Psoas muscle (tissue), 8 donors: ENCODE data around the gene CILP2. TPM values are rescaled to one million over a fixed set of nuclear protein-coding genes. Genes with fewer than 3 reads are reported as not detected.

Source experiments
- ATAC-seq, 4 donors: fragments of 200-7000 bp; cut with Tn5 transposase; one replicate each; pipeline ENCODE4 v1.9.1; 2020; ENCODE audit warnings: moderate library complexity in 3 of 4, mild to moderate bottlenecking in 2 of 4
- DNase-seq, 2 donors: peaks; one replicate each; pipeline ENCODE4 v3.0.0-alpha.2; 2020
- H3K27ac ChIP-seq: fragments of 200-600 bp; one replicate; pipeline ENCODE4 v1.8.0; 2022
- H3K27me3 ChIP-seq, 3 donors: fragments of 200-600 bp in 1 of 3; one replicate each; pipeline versions ENCODE4 v1.6.1 to v1.8.0; 2013 to 2022; ENCODE audit warnings: low read length in 2 of 3, mild to moderate bottlenecking in 2 of 3, moderate library complexity in 1 of 3; ENCODE audit not compliant: insufficient read depth in 3 of 3
- H3K36me3 ChIP-seq, 2 donors: fragments of 200-600 bp in 1 of 2; one replicate each; pipeline versions ENCODE4 v1.6.1 to v1.8.0; 2013 to 2022; ENCODE audit warnings: low read depth in 1 of 2, mild to moderate bottlenecking in 1 of 2, moderate library complexity in 1 of 2; ENCODE audit not compliant: insufficient read depth in 1 of 2
- H3K4me1 ChIP-seq: fragments of 200-600 bp; one replicate; pipeline ENCODE4 v1.8.0; 2022
- H3K4me3 ChIP-seq: fragments of 200-600 bp; one replicate; pipeline ENCODE4 v1.8.0; 2022; ENCODE audit warnings: mild to moderate bottlenecking
- H3K9me3 ChIP-seq: fragments of 200-600 bp; one replicate; pipeline ENCODE4 v1.8.0; 2022
- CTCF ChIP-seq: fragments of 200-600 bp; IDR thresholded peaks from one replicate; pipeline ENCODE4 v1.8.0; 2022; ENCODE audit warnings: antibody characterized with exemption
- WGBS, 3 donors: extraction: QIAGEN DNeasy Blood & Tissue Kit; methylation state at CpG; one replicate each; pipeline versions ENCODE4 v1.1.6 to v1.1.7; 2013; 5-methylcytosine and 5-hydroxymethylcytosine counted together
- intact Hi-C, 2 donors: fragments of 100-400 bp; cut with DNase I; formaldehyde crosslinking; loops; one replicate each; pipeline versions ENCODE4 v1.11.0 to v1.14.2; 2022
- polyA plus RNA-seq, 3 donors: library from polyadenylated mRNA; stranded (reverse); fragments of 200-250 nt; gene quantifications; one replicate each; pipeline ENCODE4 v1.2.3, GENCODE V29; 2013
- total RNA-seq, 4 donors: library from RNA; stranded (reverse); fragmentation: NEBNext Ultra II Directional in 2 of 4; extraction: Animal tissue kit (Norgen Biotek cat#: 25700) in 2 of 4; gene quantifications; one replicate each; pipeline versions ENCODE4 v1.2.1 to v1.2.4, GENCODE V29; 2021 to 2023
- donor health status: healthy with polysubstance abuse.
- donor health status: DM: no; HTN: no; CAD: no; lungs with moderate emphysema.
- donor health status: Bipolar disorder and iron deficiency.
- donor health status: healthy.
- donor health status: DM: yes; HTN: yes; CAD: no.
- donor health status: DM: no; HTN: no; CAD: no.
- donor health status: DM: no; HTN: no; CAD: no.
- donor health status: DM: yes; HTN: yes; CAD: no.

The CILP2 gene
- total and polyA plus RNA-seq, 7 donors, result 0.03 TPM; not detected in 6

- WGBS, 3 donors, result 71 to 76% (median 76%) methylated on average over 10 of the region's 10 CpGs
- Histone ChIP-seq H3K27ac (no peak overlapping the region), H3K4me3 (no peak overlapping the region), H3K4me1 (no peaks in the 10 kb centered on the region), H3K9me3 (no peaks in the 10 kb centered on the region), H3K36me3 (no peaks in the 10 kb centered on the region), H3K27me3 (no peaks in the 10 kb centered on the region)
- TF ChIP-seq CTCF, result no peak
- DNase-seq (no peak), ATAC-seq (no peak)
- intact Hi-C loops, result no loop called here
Observed at GRCh38 chr19:19570571-19570970, 32.5 kb downstream of the CILP2 start.

- no peaks in the 10 kb centered on the region for H3K9me3 ChIP-seq
- H3K4me3 ChIP-seq, result no peak overlapping the region
- WGBS, 3 donors, result 81 to 87% (median 83%) methylated on average over 11 of the region's 11 CpGs
- H3K36me3 ChIP-seq, result no peaks in the 10 kb centered on the region
- no peaks in the 10 kb centered on the region for H3K4me1 ChIP-seq
- no peak for ATAC-seq
- TF ChIP-seq CTCF, result no peak
- no peak for DNase-seq
- intact Hi-C loops, result no loop called here
- no peaks in the 10 kb centered on the region for H3K27me3 ChIP-seq
- no peak overlapping the region for H3K27ac ChIP-seq
Observed at GRCh38 chr19:19571071-19571786, 33.2 kb downstream of the CILP2 start.

- intact Hi-C loops, result no loop called here
- DNase-seq, result no peak
- 75 to 80% (median 77%) methylated on average over 6 of the region's 6 CpGs for WGBS, 3 donors
- no peak overlapping the region for H3K4me3 ChIP-seq
- no peaks in the 10 kb centered on the region for H3K9me3 ChIP-seq
- no peaks in the 10 kb centered on the region for H3K36me3 ChIP-seq
- no peak for TF ChIP-seq CTCF
- no peak overlapping the region for H3K27ac ChIP-seq
- no peaks in the 10 kb centered on the region for H3K27me3 ChIP-seq
- ATAC-seq, result no peak
- H3K4me1 ChIP-seq, result no peaks in the 10 kb centered on the region
Observed at GRCh38 chr19:19575411-19575810, 37.3 kb downstream of the CILP2 start.

- no peak for TF ChIP-seq CTCF
- ATAC-seq (no peak), DNase-seq (no peak)
- Histone ChIP-seq H3K27me3 (no peaks in the 10 kb centered on the region), H3K9me3 (no peaks in the 10 kb centered on the region), H3K27ac (no peak overlapping the region), H3K4me3 (no peak overlapping the region), H3K4me1 (no peaks in the 10 kb centered on the region), H3K36me3 (no peaks in the 10 kb centered on the region)
- 34 to 51% (median 39%) methylated on average over 6 of the region's 6 CpGs for WGBS, 3 donors
- intact Hi-C loops, result no loop called here
Observed at GRCh38 chr19:19578252-19578651, 40.2 kb downstream of the CILP2 start.
